ENCODE data around the gene TXNDC17.
"Not testable (repeated sequence)": the region's sequence is repeated elsewhere in the genome, so short reads cannot be mapped to it uniquely, and the experiment has no call there.

Gene TXNDC17

GRCh38 chr17:6684881-6685767, 44.3 kb downstream of the TXNDC17 start:
- DNase-seq = no peak

- DNase-seq = no peak
Observed at GRCh38 chr17:6686026-6686425, 45.2 kb downstream of the TXNDC17 start.

GRCh38 chr17:6688944-6689343, 48.1 kb downstream of the TXNDC17 start:
- no peak for DNase-seq

GRCh38 chr17:6690641-6691040, 49.8 kb downstream of the TXNDC17 start:
- no peak for DNase-seq

GRCh38 chr17:6691546-6691945, 50.7 kb downstream of the TXNDC17 start:
- no peak for DNase-seq

GRCh38 chr17:6691958-6692357, 51.1 kb downstream of the TXNDC17 start:
- not testable (repeated sequence) for DNase-seq

Measured in SIG-M5 (cell line).